PC-3 (cell line): ENCODE results near the gene YAF2. TPM values are rescaled to one million over a fixed set of nuclear protein-coding genes. Genes with fewer than 3 reads are reported as not detected.
"Not testable (repeated sequence)": the region's sequence is repeated elsewhere in the genome, so short reads cannot be mapped to it uniquely, and the experiment has no call there.

Experiments used
- ATAC-seq: fragments of 200-7000 bp; cut with Tn5 transposase; 2 replicates; pipeline ENCODE4 v1.9.1; 2020; ENCODE audit warnings: mild to moderate bottlenecking, moderate library complexity
- BruUV-seq: library from RNA; stranded (reverse); fragments of 400-500 nt; replicated peaks from 2 replicates; lab custom pipeline; 2021; lab: Mats Ljungman, UMichigan
- CTCF ChIA-PET: fragments of 300-600 bp; sonication (Branson Sonifier 250); formaldehyde crosslinking; loops from one replicate; lab custom pipeline; 2022; ENCODE audit warnings: antibody characterized with exemption; lab: Charles Lee
- POLR2A ChIA-PET: fragments of 300-600 bp; sonication (Branson Sonifier 250); formaldehyde crosslinking; loops from one replicate; lab custom pipeline; 2022; ENCODE audit warnings: antibody characterized with exemption; ENCODE audit not compliant: unreplicated experiment; lab: Charles Lee
- DNase-seq: peaks from one replicate; pipeline ENCODE4 v3.0.0-alpha.2; 2015
- H2AFZ ChIP-seq: fragments of 300-600 bp; sonication (generic); 2 replicates; pipeline ENCODE4 v1.6.0; 2016; ENCODE audit warnings: antibody characterized with exemption, low read length
- H3F3A ChIP-seq: fragments of 300-600 bp; sonication (generic); one replicate; pipeline ENCODE4 v1.6.0; 2017; ENCODE audit warnings: antibody characterized with exemption, low read length, control low read depth, mild to moderate bottlenecking; ENCODE audit not compliant: unreplicated experiment
- H3K27ac ChIP-seq: fragments of 300-600 bp; sonication (generic); 2 replicates; pipeline ENCODE4 v1.5.1; 2016; ENCODE audit warnings: mild to moderate bottlenecking, low read length
- H3K27me3 ChIP-seq: fragments of 300-600 bp; sonication (generic); 2 replicates; pipeline ENCODE4 v1.6.1; 2016; ENCODE audit warnings: low read length, mixed read lengths
- H3K36me3 ChIP-seq: fragments of 300-600 bp; sonication (generic); 2 replicates; pipeline ENCODE4 v1.6.1; 2016; ENCODE audit warnings: low read depth, mixed run types, low read length, mixed read lengths
- H3K4me1 ChIP-seq: fragments of 300-600 bp; sonication (generic); 2 replicates; pipeline ENCODE4 v1.5.1; 2016; ENCODE audit warnings: low read length; ENCODE audit not compliant: insufficient read depth
- H3K4me2 ChIP-seq: fragments of 300-600 bp; sonication (generic); 2 replicates; pipeline ENCODE4 v1.6.0; 2016; ENCODE audit warnings: low read length
- H3K4me3 ChIP-seq: fragments of 300-600 bp; sonication (generic); 2 replicates; pipeline ENCODE4 v1.5.1; 2016; ENCODE audit warnings: mild to moderate bottlenecking, low read length, mixed read lengths
- H3K79me2 ChIP-seq: fragments of 300-600 bp; sonication (generic); 2 replicates; pipeline ENCODE4 v1.6.1; 2017; ENCODE audit warnings: low read length, mixed read lengths
- H3K9ac ChIP-seq: fragments of 300-600 bp; sonication (generic); 2 replicates; pipeline ENCODE4 v1.6.0; 2016; ENCODE audit warnings: mild to moderate bottlenecking, low read length
- H3K9me2 ChIP-seq: fragments of 300-600 bp; sonication (generic); replicated peaks from 2 replicates; pipeline ENCODE4 v1.6.1; 2016; ENCODE audit warnings: mixed run types, low read length, mixed read lengths
- H3K9me3 ChIP-seq: fragments of 300-600 bp; sonication (generic); 2 replicates; pipeline ENCODE4 v1.6.1; 2016; ENCODE audit warnings: low read length, mixed read lengths
- H4K20me1 ChIP-seq: fragments of 300-600 bp; sonication (generic); 2 replicates; pipeline ENCODE4 v1.6.1; 2016; ENCODE audit warnings: low read length, mixed read lengths
- CTCF ChIP-seq: fragments of 300-600 bp; sonication (generic); conservative IDR thresholded peaks from 2 replicates; pipeline ENCODE4 v1.5.1; 2017; ENCODE audit warnings: antibody characterized with exemption, low read depth, mild to moderate bottlenecking, low read length
- EZH2 ChIP-seq: fragments of 300-600 bp; sonication (generic); IDR thresholded peaks from one replicate; pipeline ENCODE4 v1.6.1; 2017; ENCODE audit warnings: antibody characterized with exemption, mild to moderate bottlenecking, low read length; ENCODE audit not compliant: unreplicated experiment
- EZH2phosphoT487 ChIP-seq: fragments of 300-600 bp; sonication (generic); IDR thresholded peaks from 2 replicates; pipeline ENCODE4 v1.6.1; 2018; ENCODE audit warnings: mild to moderate bottlenecking, antibody characterized with exemption, low read length, borderline replicate concordance
- intact Hi-C: fragments of 100-400 bp; cut with micrococcal nuclease; formaldehyde crosslinking; loops from 2 replicates; pipeline ENCODE4 v1.9.0; 2023
- total RNA-seq: library from RNA; depleted of rRNA; stranded (reverse); fragments of >200 nt; gene quantifications from 2 replicates; pipeline ENCODE4 v1.2.3, GENCODE V29; 2014

Gene YAF2
- total RNA-seq, 1 experiment from 2014 or later, result 6.8 TPM

- POLR2A ChIA-PET, result no interaction called here
- no peaks in the 10 kb centered on the region for H4K20me1 ChIP-seq
- no TSS peak for BruUV-seq
These were observed 21.3 kb downstream of the YAF2 start for GRCh38 chr12:42216737-42217136.

GRCh38 chr12:42215759-42216158 is 22.3 kb downstream of the YAF2 start:
- H3K9me2 ChIP-seq, H3K27me3 ChIP-seq, H4K20me1 ChIP-seq, H3K9me3 ChIP-seq, BruUV-seq, H2AFZ ChIP-seq, ATAC-seq, POLR2A ChIA-PET, H3K4me3 ChIP-seq, H3K36me3 ChIP-seq, H3K4me2 ChIP-seq, intact Hi-C loops, DNase-seq, H3F3A ChIP-seq, H3K4me1 ChIP-seq, H3K27ac ChIP-seq, H3K79me2 ChIP-seq, CTCF ChIA-PET, H3K9ac ChIP-seq: not testable (repeated sequence)

More at GRCh38 chr12:42216737-42217136, 21.3 kb downstream of the YAF2 start:
- H3K27ac ChIP-seq, result no peak overlapping the region
- no peak overlapping the region for H3K9ac ChIP-seq
- no peaks in the 10 kb centered on the region for H3K9me3 ChIP-seq
- H3K9me2 ChIP-seq, result no peaks in the 10 kb centered on the region
- H3K4me3 ChIP-seq, result no peak overlapping the region
- 0 out of 2 replicates have a peak, but pooled peaks cover 7% of the 10 kb centered on the region for H3K79me2 ChIP-seq
- no peak overlapping the region for H3K4me2 ChIP-seq
- H2AFZ ChIP-seq, result no peak overlapping the region
- no peak for TF ChIP-seq CTCF
- no peak for TF ChIP-seq EZH2phosphoT487
- TF ChIP-seq EZH2, result no peak
- no peaks in the 10 kb centered on the region for H3K36me3 ChIP-seq
- H3K4me1 ChIP-seq, result peaks cover 5% of the 10 kb centered on the region
- CTCF ChIA-PET, result no interaction called here
- H3F3A ChIP-seq, result no peaks in the 10 kb centered on the region
- intact Hi-C loops, result no loop called here
- H3K27me3 ChIP-seq, result no peaks in the 10 kb centered on the region
- DNase-seq (no peak), ATAC-seq (no peak)

GRCh38 chr12:42213954-42214426 is 24.1 kb downstream of the YAF2 start:
- H3K4me3 ChIP-seq, result no peak overlapping the region
- no peak overlapping the region for H2AFZ ChIP-seq
- H3F3A ChIP-seq, result no peaks in the 10 kb centered on the region
- intact Hi-C loops, result no loop called here
- no peaks in the 10 kb centered on the region for H3K9me3 ChIP-seq
- ATAC-seq (peak; percentile 23; the same call in 1 of the 2 replicates), DNase-seq (no peak)
- H3K79me2 ChIP-seq, result 0 out of 2 replicates have a peak, but pooled peaks cover 3% of the 10 kb centered on the region
- TF ChIP-seq CTCF (no peak), EZH2phosphoT487 (no peak), EZH2 (no peak)
- 0 out of 2 replicates have a peak, but pooled peaks cover 4% of the 10 kb centered on the region for H3K36me3 ChIP-seq
- no peak overlapping the region for H3K9ac ChIP-seq
- no peaks in the 10 kb centered on the region for H3K27me3 ChIP-seq
- H3K27ac ChIP-seq, result no peak overlapping the region
- no peaks in the 10 kb centered on the region for H3K9me2 ChIP-seq
- CTCF ChIA-PET, result no interaction called here
- H4K20me1 ChIP-seq, result no peaks in the 10 kb centered on the region
- no TSS peak for BruUV-seq
- H3K4me2 ChIP-seq, result no peak overlapping the region
- POLR2A ChIA-PET, result no interaction called here
- H3K4me1 ChIP-seq, result peaks cover 5% of the 10 kb centered on the region
